ENCODE data around the gene IL36RN. TPM values are rescaled to one million over a fixed set of nuclear protein-coding genes. Genes with fewer than 3 reads are reported as not detected.

Gene IL36RN
- total RNA-seq: not detected
- not detected for polyA plus RNA-seq
- long read RNA-seq, donor 1: 0 reads
- long read RNA-seq, donor 2: 0 reads
- long read RNA-seq, donor 3: 0 reads

- no peak within 1 kb of the TSS for H3K4me3 ChIP-seq
- intact Hi-C loops (cut with DNase I): no loop called here
- H3K27ac ChIP-seq: no peak within 1 kb of the TSS
- H3K4me1 ChIP-seq: no peaks in the 10 kb centered on the region
- 74 to 76% methylated on average over 15 of the region's 15 CpGs for WGBS, 2 donors
- peaks cover 0 to 8% (median 0%) of the 10 kb centered on the region in 7 donors for H3K27me3 ChIP-seq
- peaks cover 0 to 15% (median 0%) of the 10 kb centered on the region in 11 donors for H3K9me3 ChIP-seq
- no peaks in the 10 kb centered on the region for H3K36me3 ChIP-seq
- no peak for TF ChIP-seq CTCF (IDR thresholded peaks at IDR 0.05)
- ATAC-seq: no peak
- no peak for DNase-seq
Observed at GRCh38 chr2:113058998-113059960, at the start of gene IL36RN. IL36RN (plus strand) TSS chr2:113059198; CDS start chr2:113059439, 241 bp downstream.

- DNase-seq: no peak
- WGBS, 2 donors: 60 to 63% methylated on average over 1 of the region's 1 CpG
- H3K9me3 ChIP-seq: no peaks in the 10 kb centered on the region
- TF ChIP-seq CTCF (IDR thresholded peaks at IDR 0.05): no peak
- no peak for ATAC-seq
- intact Hi-C loops (cut with DNase I): no loop called here
- no peak overlapping the region for H3K4me3 ChIP-seq
- H3K36me3 ChIP-seq: no peaks in the 10 kb centered on the region
- H3K4me1 ChIP-seq: no peaks in the 10 kb centered on the region
- no peak overlapping the region for H3K27ac ChIP-seq
- H3K27me3 ChIP-seq: peaks cover 0 to 7% (median 0%) of the 10 kb centered on the region in 7 donors
Observed at GRCh38 chr2:113009622-113010021, 49.4 kb upstream of the IL36RN start.

- WGBS, 2 donors: 40 to 42% methylated on average over 2 of the region's 2 CpGs
- no peak for TF ChIP-seq CTCF (IDR thresholded peaks at IDR 0.05)
- no peak for ATAC-seq
- H3K36me3 ChIP-seq: no peaks in the 10 kb centered on the region
- no peak for DNase-seq
- no peak overlapping the region for H3K4me3 ChIP-seq
- intact Hi-C loops (cut with DNase I): no loop called here
- no peaks in the 10 kb centered on the region for H3K4me1 ChIP-seq
- no peaks in the 10 kb centered on the region for H3K9me3 ChIP-seq
- peaks cover 0 to 7% (median 0%) of the 10 kb centered on the region in 7 donors for H3K27me3 ChIP-seq
- H3K27ac ChIP-seq: no peak overlapping the region
Observed at GRCh38 chr2:113010088-113010487, 48.9 kb upstream of the IL36RN start.

GRCh38 chr2:113011108-113011507 is 47.9 kb upstream of the IL36RN start:
- intact Hi-C loops (cut with DNase I): no loop called here
- Histone ChIP-seq H3K9me3 (no peaks in the 10 kb centered on the region), H3K4me1 (no peaks in the 10 kb centered on the region), H3K27me3 (peaks cover 0 to 7% (median 0%) of the 10 kb centered on the region in 7 donors), H3K36me3 (no peaks in the 10 kb centered on the region), H3K4me3 (no peak overlapping the region), H3K27ac (no peak overlapping the region)
- DNase-seq: no peak
- no peak for ATAC-seq
- 95 to 97% methylated on average over 1 of the region's 1 CpG for WGBS, 2 donors
- no peak for TF ChIP-seq CTCF (IDR thresholded peaks at IDR 0.05)
